ENCODE results near the gene ZNRF3.

GRCh38 chr22:29006346-29006745 is 123.0 kb downstream of the ZNRF3 start:
- TF ChIP-seq CTCF (IDR thresholded peaks at IDR 0.05) (no peak), POLR2A (IDR thresholded peaks at IDR 0.05) (no peak), POLR2AphosphoS5 (IDR thresholded peaks at IDR 0.05) (no peak), EP300 (IDR thresholded peaks at IDR 0.05) (no peak)
